Measurements from ENCODE around the gene TNC. TPM values are rescaled to one million over a fixed set of nuclear protein-coding genes. Genes with fewer than 3 reads are reported as not detected.

TNC gene
- polyA plus RNA-seq, 3 donors = 0.02 TPM; not detected in 2

DNA sequence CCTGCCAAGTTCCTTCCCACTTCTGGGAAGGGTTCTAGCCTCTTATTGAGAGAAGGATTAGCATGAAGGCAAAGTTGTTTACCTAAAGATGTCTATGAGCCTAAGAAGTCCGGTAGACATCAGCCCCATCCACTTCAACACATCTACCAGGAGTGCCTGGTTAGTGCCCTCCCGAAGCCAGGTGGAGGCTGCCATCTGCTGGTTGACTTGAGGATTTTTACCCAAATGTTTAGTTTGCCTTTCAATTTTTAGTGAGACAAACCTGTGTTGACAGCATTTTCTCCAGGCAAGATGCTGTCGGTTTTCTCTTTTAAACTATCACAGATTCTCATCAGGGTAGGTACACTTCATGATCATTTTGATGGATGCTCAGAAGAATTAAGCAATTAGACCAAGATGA is 104.0 kb downstream of the TNC start:
- no peak overlapping the region for H3K4me3 ChIP-seq (replicated peaks in 1 of 3; ENCODE audit: low read depth in 2 of 3, low read length in 3 of 3)

GRCh38 chr9:115012486-115012885 is 105.5 kb downstream of the TNC start:
- Histone ChIP-seq H3K27me3 (ENCODE audit: control insufficient read depth in 2 of 2, insufficient read depth in 2 of 2, low read length in 2 of 2) (no peaks in the 10 kb centered on the region), H3K27ac (ENCODE audit: low read depth in 1 of 2, low read length in 2 of 2) (no peak overlapping the region), H3K4me2 (replicated peaks; ENCODE audit: extremely low read depth, low read length, poor library complexity, severe bottlenecking) (no peak overlapping the region), H4K20me1 (ENCODE audit: insufficient read depth, low read length) (no peaks in the 10 kb centered on the region), H3K36me3 (replicated peaks in 1 of 2; ENCODE audit: control insufficient read depth in 1 of 2, insufficient read depth in 2 of 2, low read length in 2 of 2) (no peaks in the 10 kb centered on the region), H3K4me1 (ENCODE audit: control insufficient read depth in 1 of 2, insufficient read depth in 2 of 2, low read length in 2 of 2) (peaks cover 18 to 29% of the 10 kb centered on the region in 2 donors), H2AFZ (ENCODE audit: insufficient read depth, low read depth, low read length, poor library complexity, severe bottlenecking) (no peak overlapping the region), H3K4me3 (replicated peaks in 1 of 3; ENCODE audit: low read depth in 2 of 3, low read length in 3 of 3) (no peak overlapping the region), H3K79me2 (ENCODE audit: insufficient read depth, low read length) (no peaks in the 10 kb centered on the region), H3K9me3 (replicated peaks in 1 of 2; ENCODE audit: control insufficient read depth in 1 of 2, insufficient read depth in 1 of 2, low read length in 2 of 2) (no peaks in the 10 kb centered on the region), H3K9ac (ENCODE audit: insufficient read depth, low read length, poor library complexity, severe bottlenecking) (no peak overlapping the region)
- peaks cover 64% of the 10 kb centered on the region for H3K4me1 Mint-ChIP-seq
- H3K27me3 Mint-ChIP-seq (ENCODE audit: low read depth in 3 of 3) = peaks cover 0 to 5% (median 3%) of the 10 kb centered on the region in 3 donors
- intact Hi-C loops (cut with micrococcal nuclease) = loop anchor here in 1 of 2 donors (10.0 kb wide), 1 partner anchor 98 kb away; no protein-coding TSS in a partner anchor
- H3K9me3 Mint-ChIP-seq = no peaks in the 10 kb centered on the region
- peak overlapping the region in 1 of 7 donors; percentile 6 for H3K27ac Mint-ChIP-seq
- H3K36me3 Mint-ChIP-seq = no peaks in the 10 kb centered on the region
- 100% methylated on average over 1 of the region's 3 CpGs for WGBS (ENCODE audit: insufficient coverage)
- DNase-seq = no peak
- H3K4me3 Mint-ChIP-seq = no peak overlapping the region
- TF ChIP-seq CTCF (IDR thresholded peaks at IDR 0.05) = no peak

More for the DNA sequence above, 104.0 kb downstream of the TNC start:
- Histone ChIP-seq H3K27ac (ENCODE audit: low read depth in 1 of 2, low read length in 2 of 2) (no peak overlapping the region), H3K4me1 (ENCODE audit: control insufficient read depth in 1 of 2, insufficient read depth in 2 of 2, low read length in 2 of 2) (peaks cover 6 to 14% of the 10 kb centered on the region in 2 donors), H3K9ac (ENCODE audit: insufficient read depth, low read length, poor library complexity, severe bottlenecking) (no peak overlapping the region), H3K79me2 (ENCODE audit: insufficient read depth, low read length) (no peaks in the 10 kb centered on the region), H2AFZ (ENCODE audit: insufficient read depth, low read depth, low read length, poor library complexity, severe bottlenecking) (no peak overlapping the region), H4K20me1 (ENCODE audit: insufficient read depth, low read length) (no peaks in the 10 kb centered on the region), H3K9me3 (replicated peaks in 1 of 2; ENCODE audit: control insufficient read depth in 1 of 2, insufficient read depth in 1 of 2, low read length in 2 of 2) (no peaks in the 10 kb centered on the region), H3K27me3 (ENCODE audit: control insufficient read depth in 2 of 2, insufficient read depth in 2 of 2, low read length in 2 of 2) (no peaks in the 10 kb centered on the region), H3K4me2 (replicated peaks; ENCODE audit: extremely low read depth, low read length, poor library complexity, severe bottlenecking) (no peak overlapping the region), H3K36me3 (replicated peaks in 1 of 2; ENCODE audit: control insufficient read depth in 1 of 2, insufficient read depth in 2 of 2, low read length in 2 of 2) (no peaks in the 10 kb centered on the region)
- no peak overlapping the region for H3K4me3 Mint-ChIP-seq
- 7% methylated on average over 2 of the region's 3 CpGs for WGBS (ENCODE audit: insufficient coverage)
- peaks cover 50% of the 10 kb centered on the region for H3K4me1 Mint-ChIP-seq
- no peaks in the 10 kb centered on the region for H3K36me3 Mint-ChIP-seq
- DNase-seq = peak; percentile 74 to 84 (median 83)
- peaks cover 2 to 3% (median 3%) of the 10 kb centered on the region in 3 donors for H3K27me3 Mint-ChIP-seq (ENCODE audit: low read depth in 3 of 3)
- intact Hi-C loops (cut with micrococcal nuclease) = loop anchor here (2.0 to 10.0 kb wide), 2 partner anchors 99 to 275 kb away; no protein-coding TSS in a partner anchor
- TF ChIP-seq CTCF (IDR thresholded peaks at IDR 0.05) = peak; percentile 84
- H3K27ac Mint-ChIP-seq = peak overlapping the region in 2 of 7 donors; percentile 4 to 71
- H3K9me3 Mint-ChIP-seq = no peaks in the 10 kb centered on the region
